ENCODE data around the gene AJAP1.

- TF ChIP-seq EZH2 (optimal IDR thresholded peaks at IDR 0.05; ENCODE audit: low read depth, low read length), result no peak
- no peak for TF ChIP-seq CTCF (IDR thresholded peaks at IDR 0.05; ENCODE audit: low read length)
- no peak for TF ChIP-seq EZH2phosphoT487 (IDR thresholded peaks at IDR 0.05; ENCODE audit: low read length)
Observed at GRCh38 chr1:4755864-4756504, 101.6 kb downstream of the AJAP1 start.

All from MM.1S (cell line).